ENCODE results near the gene PPAN.

PPAN gene

GRCh38 chr19:10093295-10094186 is 12.6 kb upstream of the PPAN start:
- no peak for DNase-seq

GRCh38 chr19:10095622-10095947 is 10.6 kb upstream of the PPAN start:
- no peak for DNase-seq

DNA sequence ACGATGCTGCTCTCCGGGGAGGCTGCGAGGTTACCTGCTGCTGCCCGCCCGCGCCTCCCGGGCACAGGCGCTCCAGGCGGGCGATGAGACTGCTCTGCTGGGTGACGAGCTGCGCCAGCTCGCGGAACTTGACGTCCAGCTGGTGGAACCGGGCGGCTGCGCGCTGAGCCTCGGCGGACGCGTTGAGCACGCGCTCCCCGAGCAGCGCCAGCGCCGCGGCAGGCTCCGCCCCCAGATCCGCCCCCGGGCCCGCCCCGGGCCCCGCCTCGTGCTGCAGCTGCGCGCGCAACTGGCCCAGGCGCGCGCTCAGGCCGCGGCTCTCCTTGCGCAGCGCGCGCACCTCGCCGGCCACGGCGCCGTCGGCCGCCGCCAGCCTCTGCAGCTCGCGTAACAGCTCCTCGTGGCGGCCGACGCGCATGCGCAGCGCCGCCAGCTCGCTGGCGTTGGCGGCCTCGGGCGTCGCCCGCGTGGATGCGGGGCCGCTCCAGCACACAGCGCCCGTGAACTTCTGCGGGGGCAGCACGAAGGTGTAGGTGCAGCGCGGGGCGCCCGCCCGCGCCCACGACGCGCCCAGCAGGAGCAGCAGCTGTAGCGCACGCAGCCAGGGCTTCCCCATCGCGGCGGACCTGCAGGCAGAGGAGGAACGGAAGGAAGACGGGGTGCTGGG is 10.1 kb upstream of the PPAN start:
- peak; percentile 92 for DNase-seq

DNA sequence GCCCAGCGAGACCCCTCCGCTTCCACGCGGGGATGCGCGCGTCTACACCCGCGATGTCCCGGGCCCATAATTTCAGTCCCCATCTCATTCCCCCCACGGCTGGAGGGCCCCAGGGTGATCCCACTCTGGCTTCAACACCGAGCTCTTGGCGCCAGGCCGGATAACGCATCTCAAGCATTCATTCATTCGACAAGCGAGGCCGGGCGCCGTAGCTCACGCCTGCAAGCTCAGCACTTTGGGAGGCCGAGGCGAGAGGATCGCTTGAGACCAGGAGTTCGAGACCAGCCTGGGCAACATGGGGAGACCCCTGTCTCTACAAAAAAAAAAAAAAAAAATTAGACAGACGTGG is 9.6 kb upstream of the PPAN start:
- DNase-seq = no peak

DNA sequence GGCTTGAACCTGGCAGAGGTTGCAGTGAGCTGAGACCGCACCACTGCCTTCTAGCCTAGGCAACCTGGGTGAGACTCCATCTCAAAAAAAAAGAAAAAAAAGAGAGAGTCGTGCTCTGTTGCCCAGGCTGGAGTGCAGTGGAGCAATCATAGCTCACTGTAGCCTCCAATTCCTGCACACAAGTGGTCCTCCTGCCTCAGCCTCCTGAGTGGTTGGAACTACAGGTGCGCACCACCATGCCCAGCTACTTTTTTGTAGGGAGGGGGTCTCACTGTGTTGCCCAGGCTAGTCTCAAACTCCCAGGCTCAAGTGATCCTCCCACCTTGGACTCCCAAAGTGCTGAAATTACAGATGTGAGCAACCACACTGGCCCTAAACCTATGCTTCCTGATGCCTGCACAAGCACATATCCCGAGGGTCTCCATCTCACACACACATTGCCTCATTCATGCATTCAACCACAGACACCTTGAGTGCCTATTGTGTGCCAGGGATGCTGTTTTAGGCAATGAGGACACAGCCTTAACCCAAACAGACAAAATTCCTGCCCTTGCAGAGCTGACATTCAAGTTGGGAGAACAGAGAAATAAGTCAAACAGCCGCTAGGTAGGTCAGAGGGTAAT is 5.9 kb upstream of the PPAN start:
- no peak for DNase-seq

GRCh38 chr19:10102787-10103236 is 3.4 kb upstream of the PPAN start:
- DNase-seq = no peak

DNA sequence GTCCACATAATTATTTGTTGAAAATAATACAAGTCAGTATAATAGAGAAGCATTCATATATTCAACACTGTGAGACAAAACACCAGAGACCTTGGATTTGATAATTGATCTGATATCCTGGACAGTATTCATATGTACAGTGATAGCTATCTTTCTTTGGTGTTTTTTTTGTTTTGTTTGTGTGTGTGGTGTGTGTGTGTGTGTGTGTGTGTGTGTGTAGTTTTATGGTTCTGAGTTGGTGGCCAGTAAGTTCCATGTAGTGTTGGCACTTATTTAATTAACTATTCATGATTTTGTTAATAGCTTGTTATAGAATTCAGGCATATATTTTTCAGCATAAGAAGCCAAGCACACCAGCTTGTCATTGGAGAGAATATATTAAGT is 2.0 kb upstream of the PPAN start:
- no peak for DNase-seq

DNA sequence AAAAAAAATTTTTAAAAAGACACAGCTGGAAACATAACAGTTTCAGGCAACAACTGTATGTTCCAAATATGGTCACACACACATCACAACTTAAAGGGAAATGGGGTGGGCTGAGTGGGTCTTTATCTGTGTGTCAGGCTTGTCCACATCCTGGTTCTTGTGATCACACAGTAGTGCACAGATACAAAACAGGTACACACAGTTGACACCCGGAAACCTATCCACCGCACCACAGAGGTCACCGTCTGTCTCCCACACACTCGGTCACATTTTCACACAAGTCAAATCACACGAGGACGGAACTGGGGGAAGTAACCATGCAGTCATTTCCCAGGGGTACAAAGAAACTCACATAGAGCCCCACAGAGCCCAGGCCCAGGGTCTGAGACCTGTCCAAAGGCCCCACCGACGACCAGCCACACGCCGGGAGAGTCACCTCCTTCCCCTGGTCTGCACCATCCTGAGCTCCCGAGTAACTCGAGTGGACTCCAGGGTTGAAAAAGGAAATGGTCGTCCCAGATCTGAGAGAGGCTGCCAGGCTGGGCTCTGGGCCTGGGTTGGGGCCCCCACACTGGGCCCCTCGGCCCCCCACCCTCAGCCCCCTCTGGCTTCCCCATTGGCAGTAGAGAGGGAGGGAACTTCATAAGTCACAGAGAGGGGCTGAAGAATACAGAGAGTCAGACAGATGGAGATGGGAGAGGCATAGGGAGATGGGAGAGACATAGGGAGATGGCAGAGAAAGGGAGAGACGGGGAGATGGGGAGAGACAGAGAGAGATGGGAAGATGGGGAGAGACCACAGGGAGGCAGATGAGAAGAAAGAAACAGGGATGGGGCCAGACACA is 1.3 kb upstream of the PPAN start:
- no peak for DNase-seq

DNA sequence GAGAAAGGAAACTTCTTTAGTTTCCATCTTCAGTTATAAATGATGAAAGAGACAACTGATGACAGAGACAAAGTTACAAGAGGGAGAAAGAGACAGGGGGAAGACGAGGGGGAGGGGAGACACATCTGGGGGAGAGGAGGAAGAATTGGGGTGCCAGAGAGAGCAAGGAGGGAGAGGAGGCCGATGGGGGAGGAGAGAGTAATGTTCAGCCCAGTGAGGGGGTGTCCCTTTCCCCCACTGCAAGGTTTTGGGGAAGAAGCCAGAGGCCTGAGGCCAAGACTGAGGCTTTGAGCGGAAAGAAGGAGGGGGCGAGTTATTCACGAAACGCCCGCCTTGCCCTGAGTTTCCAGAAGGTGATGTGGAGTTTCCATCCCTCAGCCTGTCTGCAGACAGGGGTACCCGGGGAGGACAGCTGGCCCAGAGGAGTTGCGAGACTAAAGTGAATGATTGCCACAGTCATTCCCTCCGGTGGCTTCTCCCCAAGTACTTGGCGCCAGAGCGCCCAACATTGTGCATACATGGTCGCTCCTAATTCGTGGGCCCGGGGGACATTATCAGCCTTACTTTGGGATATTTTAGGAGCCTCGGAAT is 558 bp upstream of the PPAN start:
- DNase-seq = no peak

GRCh38 chr19:10107254-10107653 is 1.1 kb downstream of the PPAN start:
- DNase-seq = no peak

GRCh38 chr19:10107817-10108367 is 1.7 kb downstream of the PPAN start:
- no peak for DNase-seq

- no peak for DNase-seq
Measured at GRCh38 chr19:10109528-10109927, 3.4 kb downstream of the PPAN start.

DNA sequence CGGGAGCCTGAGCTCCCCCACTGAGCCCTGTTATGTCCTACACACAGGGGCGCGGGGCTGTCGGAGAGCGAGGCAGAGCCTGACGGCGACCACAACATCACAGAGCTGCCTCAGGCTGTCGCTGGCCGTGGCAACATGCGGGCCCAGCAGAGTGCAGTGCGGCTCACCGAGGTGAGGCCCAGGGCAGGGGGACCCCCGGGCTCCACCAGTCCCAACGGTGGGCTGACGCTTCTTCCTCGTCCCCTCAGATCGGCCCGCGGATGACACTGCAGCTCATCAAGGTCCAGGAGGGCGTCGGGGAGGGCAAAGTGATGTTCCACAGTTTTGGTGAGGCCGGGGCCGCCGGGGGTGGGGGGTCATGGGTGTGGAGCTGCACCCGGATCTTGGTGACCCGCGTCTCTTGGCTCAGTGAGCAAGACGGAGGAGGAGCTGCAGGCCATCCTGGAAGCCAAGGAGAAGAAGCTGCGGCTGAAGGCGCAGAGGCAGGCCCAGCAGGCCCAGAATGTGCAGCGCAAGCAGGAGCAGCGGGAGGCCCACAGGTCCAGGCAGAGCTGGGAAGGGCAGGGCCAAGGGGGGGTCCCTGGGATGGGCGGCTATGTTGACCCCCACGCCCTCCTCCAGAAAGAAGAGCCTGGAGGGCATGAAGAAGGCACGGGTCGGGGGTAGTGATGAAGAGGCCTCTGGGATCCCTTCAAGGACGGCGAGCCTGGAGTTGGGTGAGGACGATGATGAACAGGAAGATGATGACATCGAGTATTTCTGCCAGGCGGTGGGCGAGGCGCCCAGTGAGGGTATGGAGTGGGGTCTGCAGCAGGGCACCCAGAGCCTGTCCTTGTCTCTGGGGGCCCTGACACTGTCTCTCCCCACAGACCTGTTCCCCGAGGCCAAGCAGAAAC is 4.2 kb downstream of the PPAN start:
- DNase-seq = no peak

- DNase-seq = no peak
Measured at GRCh38 chr19:10110972-10111317, 4.8 kb downstream of the PPAN start.

DNA sequence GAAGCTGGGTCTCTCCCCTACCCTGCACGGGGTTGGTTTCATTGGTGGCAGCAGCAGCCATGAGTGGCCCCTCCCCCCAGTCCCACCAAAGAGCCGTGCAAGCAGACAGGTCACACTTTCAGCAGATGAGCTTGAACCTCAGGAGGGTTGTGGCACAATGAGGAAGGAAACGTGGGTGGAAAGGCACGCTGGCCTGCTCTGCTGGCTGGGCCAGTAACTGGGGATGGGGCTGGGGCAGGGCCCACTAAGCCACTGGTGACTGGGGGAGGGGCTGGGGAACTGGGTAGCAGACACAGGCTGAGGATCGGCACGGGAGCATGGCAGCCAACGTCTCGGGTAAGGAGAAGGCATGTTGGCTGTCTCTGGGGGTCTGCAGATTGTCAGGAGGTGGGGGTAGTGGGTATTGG is 5.2 kb downstream of the PPAN start, which contains the start of gene P2RY11:
TSS of gene P2RY11 (plus strand) at position 289 of the 407 bp plus-strand sequence. CDS start at position 318, 29 bp downstream.
- DNase-seq = no peak

DNA sequence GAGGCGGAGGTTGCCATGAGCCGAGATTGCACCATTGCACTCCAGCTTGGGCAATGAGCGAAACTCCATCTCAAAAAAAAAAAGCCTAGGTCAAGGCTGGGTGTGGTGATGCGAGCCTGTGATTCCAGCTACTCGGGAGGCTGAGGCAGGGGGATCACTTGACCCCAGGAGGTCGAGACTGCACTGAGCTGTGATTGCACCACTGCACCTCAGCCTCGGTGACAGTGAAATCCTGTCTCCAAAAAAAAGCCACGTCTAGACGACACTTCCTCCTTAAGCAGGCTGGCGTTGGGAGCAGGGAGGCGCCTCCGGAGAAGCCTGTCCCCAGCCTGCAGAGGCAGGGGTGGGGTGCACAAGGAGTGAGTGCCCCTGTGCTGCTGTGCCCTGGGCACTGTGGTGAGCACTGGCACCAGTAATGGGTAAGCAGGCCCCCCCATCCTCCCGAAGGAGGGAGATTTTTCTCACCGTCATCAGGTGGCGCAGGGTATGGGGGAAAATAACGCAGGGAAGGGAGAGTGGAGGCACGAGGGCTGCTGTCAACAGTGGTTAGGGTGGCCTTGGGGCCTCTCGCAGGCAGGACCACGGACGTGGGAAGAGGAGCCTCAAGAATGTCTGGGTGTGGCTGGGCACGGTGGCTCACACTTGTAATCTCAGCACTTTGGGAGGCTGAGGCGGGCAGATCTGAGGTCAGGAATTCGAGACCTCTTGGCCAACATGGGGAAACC is 6.0 kb downstream of the PPAN start:
- no peak for DNase-seq

GRCh38 chr19:10112895-10113591 is 6.9 kb downstream of the PPAN start:
- peak; percentile 46 for DNase-seq

DNA sequence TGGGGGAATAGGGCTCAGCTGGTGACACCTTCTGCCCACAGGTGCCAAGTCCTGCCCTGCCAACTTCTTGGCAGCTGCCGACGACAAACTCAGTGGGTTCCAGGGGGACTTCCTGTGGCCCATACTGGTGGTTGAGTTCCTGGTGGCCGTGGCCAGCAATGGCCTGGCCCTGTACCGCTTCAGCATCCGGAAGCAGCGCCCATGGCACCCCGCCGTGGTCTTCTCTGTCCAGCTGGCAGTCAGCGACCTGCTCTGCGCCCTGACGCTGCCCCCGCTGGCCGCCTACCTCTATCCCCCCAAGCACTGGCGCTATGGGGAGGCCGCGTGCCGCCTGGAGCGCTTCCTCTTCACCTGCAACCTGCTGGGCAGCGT is 7.4 kb downstream of the PPAN start:
- no peak for DNase-seq

- no peak for DNase-seq
Measured at GRCh38 chr19:10113964-10114650, 7.9 kb downstream of the PPAN start.

Measured in fibroblast of skin of right biceps (primary cell).